K562 (cell line): ENCODE results near the gene VSTM1. TPM values are rescaled to one million over a fixed set of nuclear protein-coding genes. Genes with fewer than 3 reads are reported as not detected.
A peak's percentile ranks its signal among the peaks of the same experiment; 100 is the strongest.

ENCODE experiments used
- BCOR ChIP-seq: fragments of 450-650 bp; IDR thresholded peaks from 2 replicates; pipeline ENCODE4 v1.6.1; 2016
- CREBBP ChIP-seq: IDR thresholded peaks from one replicate; pipeline ENCODE4 v1.6.1; 2012; ENCODE audit warnings: low read depth, mild to moderate bottlenecking, control low read depth, inconsistent platforms, low read length
- DACH1 ChIP-seq: fragments of 450-650 bp; IDR thresholded peaks from 2 replicates; pipeline ENCODE4 v1.6.1; 2018; ENCODE audit not compliant: partially characterized antibody
- MTA1 ChIP-seq: fragments of 450-650 bp; IDR thresholded peaks from 2 replicates; pipeline ENCODE4 v1.6.1; 2017; ENCODE audit warnings: borderline replicate concordance
- SMARCB1 ChIP-seq: IDR thresholded peaks from 2 replicates; pipeline ENCODE4 v1.6.1; 2011; ENCODE audit warnings: improper control_type of control experiment, low read depth; ENCODE audit not compliant: insufficient read length
- ZC3H11A ChIP-seq: IDR thresholded peaks from 2 replicates; pipeline ENCODE4 v1.6.1; 2012; ENCODE audit warnings: low read depth, low read length, improper control_type of control experiment
- ZZZ3 ChIP-seq: fragments of 450-650 bp; IDR thresholded peaks from 2 replicates; pipeline ENCODE4 v1.6.1; 2016; ENCODE audit warnings: antibody characterized with exemption, mild to moderate bottlenecking, moderate library complexity
- polyA plus RNA-seq, 8 experiments: library from polyadenylated mRNA; depleted of rRNA in 4 of 8; stranded (reverse) in 5 of 8; unstranded in 3 of 8; fragments of >200 nt; fragmentation: Nextera tagmentation in 2 of 8; fragmentation: Illumina TruSeq in 1 of 8; extraction: Ambion mirVana in 2 of 8; extraction: Trizol in 1 of 8; gene quantifications; 2 replicates each; pipeline versions ENCODE4 v1.2.1 to v1.2.3, GENCODE V29; 2011 to 2014; ENCODE audit warnings: inconsistent platforms in 1 of 8, missing spikeins in 1 of 8
- total RNA-seq, 7 experiments: library from RNA; depleted of rRNA in 6 of 7; stranded (reverse); fragments of >200 nt in 6 of 7; fragmentation: Illumina TruSeq in 2 of 7; extraction: Trizol in 2 of 7; gene quantifications; 2 replicates each; pipeline versions ENCODE4 v1.2.1 to v1.2.3, GENCODE V29; 2011 to 2021; ENCODE audit warnings: low replicate concordance in 1 of 7
- TF ChIP-seq, protein P1 (sequence below): fragments of 200-800 bp; sonication (Bioruptor generic); IDR thresholded peaks from 2 replicates; pipeline ENCODE4 v1.6.1; 2016; ENCODE audit warnings: missing genetic modification characterization, missing compliant biosample characterization
- TF ChIP-seq, protein P2 (sequence below): fragments of 450-650 bp; IDR thresholded peaks from 2 replicates; pipeline ENCODE4 v1.6.1; 2016; ENCODE audit warnings: antibody characterized with exemption

VSTM1 gene
- total and polyA plus RNA-seq, 9 of the 15 experiments (the other 6 are each of a cell fraction or from before 2014, with no cell fraction given): not detected

DNA sequence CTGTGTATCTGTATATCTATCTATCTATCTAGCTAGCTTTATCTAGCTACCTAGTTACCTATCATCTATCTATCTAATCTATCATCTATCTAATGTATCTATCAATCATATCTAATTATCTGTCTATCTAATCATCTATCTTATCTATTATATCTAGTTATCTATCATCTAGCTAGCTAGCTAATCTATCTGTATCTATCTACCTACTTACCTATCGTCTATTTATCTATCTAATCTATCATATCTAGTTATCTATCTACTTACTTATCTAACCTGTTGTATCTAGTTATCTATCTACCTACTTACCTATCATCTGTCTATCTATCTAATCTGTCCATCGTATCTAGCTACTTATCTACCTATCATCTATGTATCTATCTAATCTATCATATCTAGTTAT, 17.9 kb downstream of the VSTM1 start (continued):
- TF ChIP-seq, protein P1, sequence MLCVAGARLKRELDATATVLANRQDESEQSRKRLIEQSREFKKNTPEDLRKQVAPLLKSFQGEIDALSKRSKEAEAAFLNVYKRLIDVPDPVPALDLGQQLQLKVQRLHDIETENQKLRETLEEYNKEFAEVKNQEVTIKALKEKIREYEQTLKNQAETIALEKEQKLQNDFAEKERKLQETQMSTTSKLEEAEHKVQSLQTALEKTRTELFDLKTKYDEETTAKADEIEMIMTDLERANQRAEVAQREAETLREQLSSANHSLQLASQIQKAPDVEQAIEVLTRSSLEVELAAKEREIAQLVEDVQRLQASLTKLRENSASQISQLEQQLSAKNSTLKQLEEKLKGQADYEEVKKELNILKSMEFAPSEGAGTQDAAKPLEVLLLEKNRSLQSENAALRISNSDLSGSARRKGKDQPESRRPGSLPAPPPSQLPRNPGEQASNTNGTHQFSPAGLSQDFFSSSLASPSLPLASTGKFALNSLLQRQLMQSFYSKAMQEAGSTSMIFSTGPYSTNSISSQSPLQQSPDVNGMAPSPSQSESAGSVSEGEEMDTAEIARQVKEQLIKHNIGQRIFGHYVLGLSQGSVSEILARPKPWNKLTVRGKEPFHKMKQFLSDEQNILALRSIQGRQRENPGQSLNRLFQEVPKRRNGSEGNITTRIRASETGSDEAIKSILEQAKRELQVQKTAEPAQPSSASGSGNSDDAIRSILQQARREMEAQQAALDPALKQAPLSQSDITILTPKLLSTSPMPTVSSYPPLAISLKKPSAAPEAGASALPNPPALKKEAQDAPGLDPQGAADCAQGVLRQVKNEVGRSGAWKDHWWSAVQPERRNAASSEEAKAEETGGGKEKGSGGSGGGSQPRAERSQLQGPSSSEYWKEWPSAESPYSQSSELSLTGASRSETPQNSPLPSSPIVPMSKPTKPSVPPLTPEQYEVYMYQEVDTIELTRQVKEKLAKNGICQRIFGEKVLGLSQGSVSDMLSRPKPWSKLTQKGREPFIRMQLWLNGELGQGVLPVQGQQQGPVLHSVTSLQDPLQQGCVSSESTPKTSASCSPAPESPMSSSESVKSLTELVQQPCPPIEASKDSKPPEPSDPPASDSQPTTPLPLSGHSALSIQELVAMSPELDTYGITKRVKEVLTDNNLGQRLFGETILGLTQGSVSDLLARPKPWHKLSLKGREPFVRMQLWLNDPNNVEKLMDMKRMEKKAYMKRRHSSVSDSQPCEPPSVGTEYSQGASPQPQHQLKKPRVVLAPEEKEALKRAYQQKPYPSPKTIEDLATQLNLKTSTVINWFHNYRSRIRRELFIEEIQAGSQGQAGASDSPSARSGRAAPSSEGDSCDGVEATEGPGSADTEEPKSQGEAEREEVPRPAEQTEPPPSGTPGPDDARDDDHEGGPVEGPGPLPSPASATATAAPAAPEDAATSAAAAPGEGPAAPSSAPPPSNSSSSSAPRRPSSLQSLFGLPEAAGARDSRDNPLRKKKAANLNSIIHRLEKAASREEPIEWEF: peak; percentile 63; the same call in 1 of the 2 replicates
- TF ChIP-seq ZZZ3 (0 out of 2 replicates have a peak, but pooled peaks have one; percentile 18), DACH1 (peak; percentile 96), MTA1 (peak; percentile 69; the same call in 1 of the 2 replicates), CREBBP (peak; percentile 87), ZC3H11A (0 out of 2 replicates have a peak, but pooled peaks have one; percentile 20), SMARCB1 (no peak), BCOR (peak; percentile 38; the same call in 1 of the 2 replicates)
- TF ChIP-seq, protein P2, sequence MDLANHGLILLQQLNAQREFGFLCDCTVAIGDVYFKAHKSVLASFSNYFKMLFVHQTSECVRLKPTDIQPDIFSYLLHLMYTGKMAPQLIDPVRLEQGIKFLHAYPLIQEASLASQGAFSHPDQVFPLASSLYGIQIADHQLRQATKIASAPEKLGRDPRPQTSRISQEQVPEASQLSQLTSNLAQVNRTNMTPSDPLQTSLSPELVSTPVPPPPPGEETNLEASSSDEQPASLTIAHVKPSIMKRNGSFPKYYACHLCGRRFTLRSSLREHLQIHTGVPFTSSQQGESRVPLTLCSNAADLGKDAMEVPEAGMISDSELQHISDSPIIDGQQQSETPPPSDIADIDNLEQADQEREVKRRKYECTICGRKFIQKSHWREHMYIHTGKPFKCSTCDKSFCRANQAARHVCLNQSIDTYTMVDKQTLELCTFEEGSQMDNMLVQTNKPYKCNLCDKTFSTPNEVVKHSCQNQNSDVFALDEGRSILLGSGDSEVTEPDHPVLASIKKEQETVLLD: peak; percentile 88
